Fibroblast of mammary gland (primary cell): ENCODE results near the gene MYD88.
A peak's percentile ranks its signal among the peaks of the same experiment; 100 is the strongest.
"Not testable (repeated sequence)": the region's sequence is repeated elsewhere in the genome, so short reads cannot be mapped to it uniquely, and the experiment has no call there.

ENCODE experiments used
- DNase-seq: peaks from one replicate; pipeline ENCODE4 v3.0.0-alpha.2; 2010; ENCODE audit warnings: low read depth
- H3K4me3 ChIP-seq: 2 replicates; pipeline ENCODE4 v1.5.1; 2011; ENCODE audit warnings: low read depth, mild to moderate bottlenecking, low read length, moderate library complexity; ENCODE audit not compliant: control insufficient read depth
- CTCF ChIP-seq: conservative IDR thresholded peaks from 2 replicates; pipeline ENCODE4 v1.5.1; 2011; ENCODE audit warnings: low read depth, low read length, inconsistent platforms; ENCODE audit not compliant: control insufficient read depth, insufficient read depth

The MYD88 gene

GRCh38 chr3:38158472-38158871 is 20.0 kb downstream of the MYD88 start:
- no peak overlapping the region for H3K4me3 ChIP-seq
- no peak for TF ChIP-seq CTCF
- no peak for DNase-seq

- not testable (repeated sequence) for DNase-seq
These were observed 22.2 kb downstream of the MYD88 start for GRCh38 chr3:38160704-38161103.

GRCh38 chr3:38163117-38163840 is 24.8 kb downstream of the MYD88 start:
- no peak overlapping the region for H3K4me3 ChIP-seq
- no peak for DNase-seq
- TF ChIP-seq CTCF, result no peak

More at GRCh38 chr3:38160704-38161103, 22.2 kb downstream of the MYD88 start:
- not testable (repeated sequence) for H3K4me3 ChIP-seq

- TF ChIP-seq CTCF, result no peak
- peak overlapping the region; percentile 91 for H3K4me3 ChIP-seq
- no peak for DNase-seq
These were observed 25.6 kb downstream of the MYD88 start for GRCh38 chr3:38163841-38164642.

GRCh38 chr3:38164643-38164951 is 26.1 kb downstream of the MYD88 start:
- TF ChIP-seq CTCF, result no peak
- peak overlapping the region; percentile 91 for H3K4me3 ChIP-seq
- DNase-seq, result no peak

- peak within 1 kb of the TSS; percentile 91 for H3K4me3 ChIP-seq
- peak; percentile 100 for DNase-seq
- no peak for TF ChIP-seq CTCF
These were observed 26.7 kb downstream of the MYD88 start, which contains the start of gene OXSR1 for GRCh38 chr3:38164952-38165721. Gene OXSR1, plus strand, starts transcription at chr3:38165537. Its CDS starts 340 bp downstream, at chr3:38165877.
